Esophagus (tissue), 2 donors: Measurements from ENCODE around the gene KIRREL1. TPM values are rescaled to one million over a fixed set of nuclear protein-coding genes. Genes with fewer than 3 reads are reported as not detected.

ENCODE experiments used
- H3K27ac ChIP-seq, 2 donors: one replicate each; pipeline ENCODE4 v1.5.1; 2013; ENCODE audit warnings: low read depth in 2 of 2, mild to moderate bottlenecking in 2 of 2, inconsistent platforms in 1 of 2, low read length in 1 of 2, moderate library complexity in 1 of 2
- H3K27me3 ChIP-seq, 2 donors: one replicate each; pipeline ENCODE4 v1.6.1; 2013; ENCODE audit warnings: low read length in 2 of 2, control low read depth in 1 of 2, mild to moderate bottlenecking in 1 of 2; ENCODE audit not compliant: insufficient read depth in 2 of 2, control insufficient read depth in 1 of 2
- H3K36me3 ChIP-seq, 2 donors: one replicate each; pipeline ENCODE4 v1.6.1; 2013; ENCODE audit warnings: low read length in 1 of 2; ENCODE audit not compliant: control insufficient read depth in 2 of 2, insufficient read depth in 2 of 2
- H3K4me1 ChIP-seq, 2 donors: one replicate each; pipeline ENCODE4 v1.6.1; 2013; ENCODE audit warnings: low read length in 1 of 2; ENCODE audit not compliant: control insufficient read depth in 2 of 2, insufficient read depth in 2 of 2
- H3K4me3 ChIP-seq, 2 donors: one replicate each; pipeline ENCODE4 v1.5.1; 2013; ENCODE audit warnings: low read length in 2 of 2, mild to moderate bottlenecking in 2 of 2, low read depth in 1 of 2, moderate library complexity in 1 of 2
- H3K9me3 ChIP-seq, 2 donors: one replicate each; pipeline ENCODE4 v1.6.1; 2013; ENCODE audit warnings: mild to moderate bottlenecking in 2 of 2, low read depth in 1 of 2, low read length in 1 of 2, moderate library complexity in 1 of 2; ENCODE audit not compliant: control insufficient read depth in 2 of 2, insufficient read depth in 1 of 2
- WGBS, 2 donors: extraction: QIAGEN DNeasy Blood & Tissue Kit; methylation state at CpG; one replicate each; pipeline ENCODE4 v1.1.7; 2013; 5-methylcytosine and 5-hydroxymethylcytosine counted together
- polyA plus RNA-seq, 2 donors: library from polyadenylated mRNA; stranded (reverse); fragments of 200-250 nt; gene quantifications; one replicate each; pipeline ENCODE4 v1.2.3, GENCODE V29; 2013
- donor health status: healthy with polysubstance abuse.
- donor health status: Bipolar disorder and iron deficiency.

Gene KIRREL1
- polyA plus RNA-seq, 2 donors: 2.9 to 3.7 TPM

DNA sequence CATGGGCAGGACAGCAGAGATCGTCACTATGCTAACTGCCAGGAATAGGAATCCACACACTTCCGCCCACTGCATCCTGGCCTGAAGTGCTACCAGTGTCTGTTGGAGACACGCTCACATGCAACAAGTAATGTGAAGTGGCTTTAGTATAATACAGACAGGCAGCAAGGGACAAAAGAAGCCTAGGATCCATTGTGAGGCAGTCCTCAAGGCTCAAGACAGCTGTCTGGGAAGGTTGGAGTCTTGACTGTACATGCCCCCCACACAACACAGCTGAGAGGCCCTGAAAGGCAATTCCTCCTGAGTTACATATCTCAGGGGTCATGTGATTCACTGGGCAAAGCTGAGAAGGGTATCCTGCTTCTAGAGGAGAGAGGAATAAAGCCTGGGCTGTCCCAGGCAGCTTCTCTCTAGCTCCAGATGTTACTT lies 147.3 kb downstream of the KIRREL1 start:
- Histone ChIP-seq H3K27me3 (no peaks in the 10 kb centered on the region), H3K27ac (no peak overlapping the region), H3K4me3 (no peak overlapping the region), H3K4me1 (no peaks in the 10 kb centered on the region), H3K9me3 (no peaks in the 10 kb centered on the region), H3K36me3 (no peaks in the 10 kb centered on the region)
- 86 to 87% methylated on average over 3 of the region's 3 CpGs for WGBS, 2 donors

GRCh38 chr1:158145173-158145719 lies 151.8 kb downstream of the KIRREL1 start:
- Histone ChIP-seq H3K4me1 (peaks cover 0 to 2% of the 10 kb centered on the region in 2 donors), H3K9me3 (no peaks in the 10 kb centered on the region), H3K36me3 (no peaks in the 10 kb centered on the region), H3K4me3 (no peak overlapping the region), H3K27me3 (no peaks in the 10 kb centered on the region), H3K27ac (no peak overlapping the region)

GRCh38 chr1:158146165-158146564 lies 152.7 kb downstream of the KIRREL1 start:
- WGBS, 2 donors: 72 to 75% methylated on average over 6 of the region's 6 CpGs
- no peak overlapping the region for H3K4me3 ChIP-seq
- peaks cover 0 to 2% of the 10 kb centered on the region in 2 donors for H3K4me1 ChIP-seq
- H3K9me3 ChIP-seq: no peaks in the 10 kb centered on the region
- no peaks in the 10 kb centered on the region for H3K36me3 ChIP-seq
- H3K27ac ChIP-seq: no peak overlapping the region
- H3K27me3 ChIP-seq: no peaks in the 10 kb centered on the region

GRCh38 chr1:158146739-158147138 lies 153.3 kb downstream of the KIRREL1 start:
- no peaks in the 10 kb centered on the region for H3K27me3 ChIP-seq
- no peaks in the 10 kb centered on the region for H3K9me3 ChIP-seq
- no peak overlapping the region for H3K4me3 ChIP-seq
- 65 to 80% methylated on average over 2 of the region's 2 CpGs for WGBS, 2 donors
- no peaks in the 10 kb centered on the region for H3K36me3 ChIP-seq
- peaks cover 0 to 2% of the 10 kb centered on the region in 2 donors for H3K4me1 ChIP-seq
- H3K27ac ChIP-seq: no peak overlapping the region

- no peak overlapping the region for H3K27ac ChIP-seq
- H3K36me3 ChIP-seq: no peaks in the 10 kb centered on the region
- no peaks in the 10 kb centered on the region for H3K27me3 ChIP-seq
- 61 to 67% methylated on average over 2 of the region's 2 CpGs for WGBS, 2 donors
- H3K9me3 ChIP-seq: no peaks in the 10 kb centered on the region
- H3K4me1 ChIP-seq: peaks cover 0 to 2% of the 10 kb centered on the region in 2 donors
- H3K4me3 ChIP-seq: no peak overlapping the region
Measured at GRCh38 chr1:158147401-158147800, 154.0 kb downstream of the KIRREL1 start.

DNA sequence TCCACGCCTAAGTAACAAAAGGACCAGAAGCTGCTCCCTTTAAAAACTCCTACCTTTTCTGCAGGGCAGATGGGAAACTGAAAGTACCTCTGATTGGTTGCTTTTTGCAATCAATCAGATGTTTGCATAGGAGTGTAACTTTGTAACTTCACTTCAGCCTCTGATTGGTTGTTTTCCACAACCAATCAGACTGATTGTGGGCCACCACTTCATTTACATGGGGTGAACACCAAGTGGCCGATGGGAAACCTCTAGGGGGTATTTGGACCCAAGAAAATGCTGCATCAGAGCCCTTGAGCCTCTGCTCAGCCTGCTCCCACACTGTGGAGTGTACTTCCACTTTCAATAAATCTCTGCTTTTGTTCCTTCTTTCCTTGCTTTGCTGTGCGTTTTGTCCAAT lies 154.4 kb downstream of the KIRREL1 start:
- Histone ChIP-seq H3K4me3 (no peak overlapping the region), H3K36me3 (no peaks in the 10 kb centered on the region), H3K4me1 (peaks cover 0 to 2% of the 10 kb centered on the region in 2 donors), H3K27ac (no peak overlapping the region), H3K27me3 (no peaks in the 10 kb centered on the region), H3K9me3 (no peaks in the 10 kb centered on the region)
- WGBS, 2 donors: 81 to 84% methylated on average over 3 of the region's 3 CpGs

DNA sequence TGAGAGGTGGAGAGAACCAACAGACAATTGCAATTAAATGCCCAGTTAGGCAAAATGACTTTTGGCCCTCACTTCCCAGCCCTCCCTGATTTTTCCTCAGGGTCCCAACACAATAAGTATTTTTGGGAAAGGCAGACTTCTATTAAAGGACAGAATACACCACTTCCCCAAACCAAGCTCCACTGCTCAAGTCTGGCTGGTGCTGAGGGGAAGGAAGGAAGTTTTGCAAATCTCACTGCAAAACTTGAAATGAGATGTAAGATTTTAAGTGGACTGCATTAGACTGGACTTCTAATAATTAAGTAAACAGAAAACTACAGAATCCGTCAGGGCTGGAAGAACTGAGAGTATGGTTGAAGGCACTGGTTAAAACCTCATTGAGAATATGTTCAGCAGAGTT lies 155.0 kb downstream of the KIRREL1 start:
- peaks cover 0 to 2% of the 10 kb centered on the region in 2 donors for H3K4me1 ChIP-seq
- H3K9me3 ChIP-seq: no peaks in the 10 kb centered on the region
- H3K27me3 ChIP-seq: no peaks in the 10 kb centered on the region
- no peak overlapping the region for H3K4me3 ChIP-seq
- H3K36me3 ChIP-seq: no peaks in the 10 kb centered on the region
- WGBS, 2 donors: 52 to 69% methylated on average over 1 of the region's 1 CpG
- H3K27ac ChIP-seq: no peak overlapping the region

- Histone ChIP-seq H3K9me3 (no peaks in the 10 kb centered on the region), H3K4me3 (peak overlapping the region; percentile 24 to 25), H3K4me1 (peaks cover 0 to 2% of the 10 kb centered on the region in 2 donors), H3K36me3 (no peaks in the 10 kb centered on the region), H3K27me3 (no peaks in the 10 kb centered on the region), H3K27ac (peak overlapping the region; percentile 14 to 63)
- WGBS, 2 donors: 41 to 47% methylated on average over 8 of the region's 8 CpGs
Measured at GRCh38 chr1:158149175-158149574, 155.7 kb downstream of the KIRREL1 start.

Other genes with a start within 250 kb of the KIRREL1 start
- under 1 TPM; 0.04 to 0.18 TPM for gene FCRL2, start 216.5 kb upstream of the KIRREL1 start, polyA plus RNA-seq
- under 1 TPM in 1 of 2 donors, not detected in 1; 0.04 TPM for gene FCRL1, start 173.5 kb upstream of the KIRREL1 start, polyA plus RNA-seq
- gene CD5L, start 151.8 kb upstream of the KIRREL1 start, polyA plus RNA-seq: not detected
- under 1 TPM; 0.27 to 0.47 TPM for gene CD1D, start 187.2 kb downstream of the KIRREL1 start, polyA plus RNA-seq